ENCODE results near the gene SLC9A8. TPM values are rescaled to one million over a fixed set of nuclear protein-coding genes. Genes with fewer than 3 reads are reported as not detected.

Gene SLC9A8
- total RNA-seq, 1 experiment from 2014 or later, result 6.5 TPM

- TF ChIP-seq ZNF396 (CRISPR knock-in tag; IDR thresholded peaks at IDR 0.05; ENCODE audit: borderline replicate concordance), result no peak
- no peak for TF ChIP-seq ZNF416 (CRISPR knock-in tag; IDR thresholded peaks at IDR 0.05)
- no peak for TF ChIP-seq STAT6 (CRISPR knock-in tag; conservative IDR thresholded peaks at IDR 0.05; ENCODE audit: low read depth)
- no peak for TF ChIP-seq ZNF219 (CRISPR knock-in tag; IDR thresholded peaks at IDR 0.05; ENCODE audit: borderline replicate concordance)
- no peak for TF ChIP-seq CDX4 (CRISPR knock-in tag; IDR thresholded peaks at IDR 0.05; ENCODE audit: borderline replicate concordance)
- no peak for TF ChIP-seq FOXP1 (CRISPR knock-in tag; IDR thresholded peaks at IDR 0.05; ENCODE audit: borderline replicate concordance)
- TF ChIP-seq, protein P1, sequence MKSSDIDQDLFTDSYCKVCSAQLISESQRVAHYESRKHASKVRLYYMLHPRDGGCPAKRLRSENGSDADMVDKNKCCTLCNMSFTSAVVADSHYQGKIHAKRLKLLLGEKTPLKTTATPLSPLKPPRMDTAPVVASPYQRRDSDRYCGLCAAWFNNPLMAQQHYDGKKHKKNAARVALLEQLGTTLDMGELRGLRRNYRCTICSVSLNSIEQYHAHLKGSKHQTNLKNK (CRISPR knock-in tag; IDR thresholded peaks at IDR 0.05), result no peak
- TF ChIP-seq RELA (CRISPR knock-in tag; IDR thresholded peaks at IDR 0.05; ENCODE audit: borderline replicate concordance), result no peak
- TF ChIP-seq, protein P2, sequence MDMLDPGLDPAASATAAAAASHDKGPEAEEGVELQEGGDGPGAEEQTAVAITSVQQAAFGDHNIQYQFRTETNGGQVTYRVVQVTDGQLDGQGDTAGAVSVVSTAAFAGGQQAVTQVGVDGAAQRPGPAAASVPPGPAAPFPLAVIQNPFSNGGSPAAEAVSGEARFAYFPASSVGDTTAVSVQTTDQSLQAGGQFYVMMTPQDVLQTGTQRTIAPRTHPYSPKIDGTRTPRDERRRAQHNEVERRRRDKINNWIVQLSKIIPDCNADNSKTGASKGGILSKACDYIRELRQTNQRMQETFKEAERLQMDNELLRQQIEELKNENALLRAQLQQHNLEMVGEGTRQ (CRISPR knock-in tag; IDR thresholded peaks at IDR 0.05), result no peak
- no peak for TF ChIP-seq TP53 (CRISPR knock-in tag; IDR thresholded peaks at IDR 0.05)
- no peak for TF ChIP-seq ZNF232 (CRISPR knock-in tag; IDR thresholded peaks at IDR 0.05)
- no peak for TF ChIP-seq ARID4B (CRISPR knock-in tag; IDR thresholded peaks at IDR 0.05; ENCODE audit: borderline replicate concordance)
Observed at GRCh38 chr20:49893242-49894072, 80.8 kb downstream of the SLC9A8 start (continued).

- Mint-ChIP-seq H3K27me3 (ENCODE audit: low read depth) (0 out of 2 replicates have a peak, but pooled peaks cover 3% of the 10 kb centered on the region), H3K9me3 (no peaks in the 10 kb centered on the region), H3K36me3 (no peaks in the 10 kb centered on the region), H3K4me1 (peaks cover 19% of the 10 kb centered on the region), H3K4me3 (no peak overlapping the region), H3K27ac (no peak overlapping the region)
- CTCF ChIA-PET, result interaction anchor here (1.0 to 4.3 kb wide), 3 partner anchors 284 to 352 kb away, joined by 3 to 31 read pairs (median 11); no protein-coding TSS in a partner anchor
- POLR2A ChIA-PET, result interaction anchor here (0.8 kb wide), 1 partner anchor 326 kb away, joined by 3 read pairs; no protein-coding TSS in a partner anchor
- no peak for ATAC-seq
- DNase-seq (ENCODE audit: low spot score), result no peak
- TF ChIP-seq NR1H2 (CRISPR knock-in tag; IDR thresholded peaks at IDR 0.05), result no peak
- no peak for TF ChIP-seq ESRRA (CRISPR knock-in tag; IDR thresholded peaks at IDR 0.05; ENCODE audit: borderline replicate concordance)
- TF ChIP-seq, protein P3, sequence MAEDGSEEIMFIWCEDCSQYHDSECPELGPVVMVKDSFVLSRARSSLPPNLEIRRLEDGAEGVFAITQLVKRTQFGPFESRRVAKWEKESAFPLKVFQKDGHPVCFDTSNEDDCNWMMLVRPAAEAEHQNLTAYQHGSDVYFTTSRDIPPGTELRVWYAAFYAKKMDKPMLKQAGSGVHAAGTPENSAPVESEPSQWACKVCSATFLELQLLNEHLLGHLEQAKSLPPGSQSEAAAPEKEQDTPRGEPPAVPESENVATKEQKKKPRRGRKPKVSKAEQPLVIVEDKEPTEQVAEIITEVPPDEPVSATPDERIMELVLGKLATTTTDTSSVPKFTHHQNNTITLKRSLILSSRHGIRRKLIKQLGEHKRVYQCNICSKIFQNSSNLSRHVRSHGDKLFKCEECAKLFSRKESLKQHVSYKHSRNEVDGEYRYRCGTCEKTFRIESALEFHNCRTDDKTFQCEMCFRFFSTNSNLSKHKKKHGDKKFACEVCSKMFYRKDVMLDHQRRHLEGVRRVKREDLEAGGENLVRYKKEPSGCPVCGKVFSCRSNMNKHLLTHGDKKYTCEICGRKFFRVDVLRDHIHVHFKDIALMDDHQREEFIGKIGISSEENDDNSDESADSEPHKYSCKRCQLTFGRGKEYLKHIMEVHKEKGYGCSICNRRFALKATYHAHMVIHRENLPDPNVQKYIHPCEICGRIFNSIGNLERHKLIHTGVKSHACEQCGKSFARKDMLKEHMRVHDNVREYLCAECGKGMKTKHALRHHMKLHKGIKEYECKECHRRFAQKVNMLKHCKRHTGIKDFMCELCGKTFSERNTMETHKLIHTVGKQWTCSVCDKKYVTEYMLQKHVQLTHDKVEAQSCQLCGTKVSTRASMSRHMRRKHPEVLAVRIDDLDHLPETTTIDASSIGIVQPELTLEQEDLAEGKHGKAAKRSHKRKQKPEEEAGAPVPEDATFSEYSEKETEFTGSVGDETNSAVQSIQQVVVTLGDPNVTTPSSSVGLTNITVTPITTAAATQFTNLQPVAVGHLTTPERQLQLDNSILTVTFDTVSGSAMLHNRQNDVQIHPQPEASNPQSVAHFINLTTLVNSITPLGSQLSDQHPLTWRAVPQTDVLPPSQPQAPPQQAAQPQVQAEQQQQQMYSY (CRISPR knock-in tag; IDR thresholded peaks at IDR 0.05), result no peak
- no peak for TF ChIP-seq FOXK1 (CRISPR knock-in tag; IDR thresholded peaks at IDR 0.05)
- TF ChIP-seq ELF4 (CRISPR knock-in tag; IDR thresholded peaks at IDR 0.05; ENCODE audit: low read depth), result no peak
- no peak for TF ChIP-seq CDX4 (CRISPR knock-in tag; IDR thresholded peaks at IDR 0.05; ENCODE audit: borderline replicate concordance)
- no peak for TF ChIP-seq NR3C1 (CRISPR knock-in tag; conservative IDR thresholded peaks at IDR 0.05; ENCODE audit: low read depth)
- TF ChIP-seq, protein P4, sequence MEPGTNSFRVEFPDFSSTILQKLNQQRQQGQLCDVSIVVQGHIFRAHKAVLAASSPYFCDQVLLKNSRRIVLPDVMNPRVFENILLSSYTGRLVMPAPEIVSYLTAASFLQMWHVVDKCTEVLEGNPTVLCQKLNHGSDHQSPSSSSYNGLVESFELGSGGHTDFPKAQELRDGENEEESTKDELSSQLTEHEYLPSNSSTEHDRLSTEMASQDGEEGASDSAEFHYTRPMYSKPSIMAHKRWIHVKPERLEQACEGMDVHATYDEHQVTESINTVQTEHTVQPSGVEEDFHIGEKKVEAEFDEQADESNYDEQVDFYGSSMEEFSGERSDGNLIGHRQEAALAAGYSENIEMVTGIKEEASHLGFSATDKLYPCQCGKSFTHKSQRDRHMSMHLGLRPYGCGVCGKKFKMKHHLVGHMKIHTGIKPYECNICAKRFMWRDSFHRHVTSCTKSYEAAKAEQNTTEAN (CRISPR knock-in tag; IDR thresholded peaks at IDR 0.05), result no peak
Observed at GRCh38 chr20:49894073-49894470, 81.4 kb downstream of the SLC9A8 start.
